Measurements from ENCODE around the gene ATF5. TPM values are rescaled to one million over a fixed set of nuclear protein-coding genes. Genes with fewer than 3 reads are reported as not detected.
A peak's percentile ranks its signal among the peaks of the same experiment; 100 is the strongest.
"Not testable (repeated sequence)": the region's sequence is repeated elsewhere in the genome, so short reads cannot be mapped to it uniquely, and the experiment has no call there.

Gene ATF5
- total RNA-seq, 1 experiment from 2014 or later, result 14.1 TPM

- no peak for DNase-seq (ENCODE audit: low read depth)
Observed at GRCh38 chr19:49923055-49924003, 5.7 kb upstream of the ATF5 start.

DNA sequence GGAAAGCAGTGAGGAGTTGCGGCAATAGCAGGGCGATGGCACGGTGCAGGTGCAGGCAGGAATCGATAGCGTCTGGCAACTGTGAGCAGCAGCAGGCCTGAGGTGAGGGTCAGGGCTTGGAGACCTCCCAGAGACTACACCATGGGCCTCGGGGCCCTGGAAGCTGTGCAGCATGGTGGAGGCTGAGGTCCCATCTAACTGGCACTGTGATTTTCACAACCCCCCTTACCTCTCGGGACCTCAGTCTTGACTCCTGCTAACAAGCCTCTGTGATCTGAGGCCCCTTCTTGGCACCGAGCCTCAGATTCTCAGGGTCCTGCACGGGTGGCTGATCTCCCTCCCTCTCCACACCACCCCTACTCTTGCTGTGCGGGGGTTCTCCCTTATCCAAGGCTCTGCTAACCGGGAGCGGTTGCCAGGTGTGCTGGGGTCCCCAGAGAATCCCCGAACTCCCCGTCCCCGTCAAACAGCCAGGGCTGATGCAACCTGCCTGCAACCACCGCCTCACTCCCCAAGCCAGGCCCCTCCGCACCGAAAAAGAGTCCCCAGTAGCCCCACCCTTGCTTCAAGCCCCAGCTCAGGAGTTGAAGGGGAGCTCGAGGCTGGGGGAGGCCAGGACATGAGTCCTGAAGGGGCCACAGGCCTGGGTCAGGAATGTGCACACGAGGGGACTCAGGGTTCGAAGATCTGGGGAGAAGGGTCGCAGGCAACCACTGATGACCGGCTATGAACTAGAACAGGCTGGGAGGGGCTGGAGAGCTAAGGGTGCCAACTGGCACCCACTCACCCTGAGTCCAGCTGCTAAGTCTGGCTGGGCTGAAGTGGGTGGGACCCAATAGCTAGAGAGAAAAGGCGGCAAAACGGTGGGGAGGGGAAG is 4.8 kb upstream of the ATF5 start:
- DNase-seq (ENCODE audit: low read depth), result no peak

DNA sequence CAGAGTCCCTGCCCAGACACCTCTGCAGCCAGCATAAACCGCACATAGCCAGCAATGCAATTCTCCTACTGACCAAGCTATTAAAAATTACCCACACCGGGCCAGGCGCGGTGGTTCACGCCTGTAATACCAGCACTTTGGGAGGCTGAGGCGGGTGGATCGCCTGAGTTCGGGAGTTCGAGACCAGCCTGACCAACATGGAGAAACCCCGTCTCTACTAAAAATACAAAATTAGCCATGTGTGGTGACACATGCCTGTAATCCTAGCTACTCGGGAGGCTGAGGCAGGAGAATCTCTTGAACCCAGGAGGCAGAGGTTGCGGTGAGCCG is 4.2 kb upstream of the ATF5 start:
- DNase-seq (ENCODE audit: low read depth), result not testable (repeated sequence)

GRCh38 chr19:49925486-49925885 is 3.5 kb upstream of the ATF5 start:
- DNase-seq (ENCODE audit: low read depth), result no peak

DNA sequence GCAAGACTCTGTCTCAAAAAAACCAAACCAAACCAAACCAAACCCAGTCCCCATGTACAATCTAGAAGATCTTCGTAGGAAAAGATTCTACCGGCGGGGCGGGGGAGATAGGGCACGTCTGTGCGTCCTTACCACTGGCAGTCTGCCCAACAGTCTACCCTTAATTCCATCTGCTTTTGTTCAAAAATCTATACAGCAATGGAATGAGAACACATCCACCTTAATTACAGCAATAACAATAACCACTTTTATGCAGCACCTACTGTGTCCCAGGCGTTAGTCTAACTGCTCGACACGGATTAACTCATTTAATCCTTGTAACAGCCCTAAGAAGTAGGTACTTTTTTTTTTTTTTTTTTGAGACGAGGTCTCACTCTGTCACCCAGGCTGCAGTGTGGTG is 2.5 kb upstream of the ATF5 start:
- DNase-seq (ENCODE audit: low read depth), result no peak

GRCh38 chr19:49927526-49928264 is 1.3 kb upstream of the ATF5 start:
- DNase-seq (ENCODE audit: low read depth), result no peak

- peak; percentile 96 for DNase-seq (ENCODE audit: low read depth)
Observed at GRCh38 chr19:49929611-49930482, 842 bp downstream of the ATF5 start.

GRCh38 chr19:49930483-49931011 is 1.5 kb downstream of the ATF5 start:
- no peak for DNase-seq (ENCODE audit: low read depth)

GRCh38 chr19:49931293-49932040 is 2.5 kb downstream of the ATF5 start:
- DNase-seq (ENCODE audit: low read depth), result no peak

DNA sequence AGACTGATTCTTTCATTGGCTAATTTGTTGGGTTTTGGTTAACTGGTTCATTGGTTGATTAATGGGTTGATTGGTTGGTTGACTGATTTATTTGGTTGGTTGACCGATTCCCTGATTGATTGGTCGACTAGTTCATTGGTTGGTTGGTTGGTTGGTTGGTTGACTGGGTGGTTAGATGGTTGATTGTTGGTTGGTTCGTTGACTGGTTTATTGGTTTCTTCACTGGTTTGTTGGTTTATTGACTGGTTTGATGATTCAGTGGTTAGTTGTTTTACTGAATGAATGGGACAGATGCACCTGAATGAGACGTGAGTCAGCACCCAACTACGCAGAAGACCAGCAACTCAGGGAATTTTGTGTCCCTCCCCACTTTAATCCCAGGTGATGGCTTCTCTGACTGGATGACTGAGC is 3.0 kb downstream of the ATF5 start:
- no peak for DNase-seq (ENCODE audit: low read depth)

DNA sequence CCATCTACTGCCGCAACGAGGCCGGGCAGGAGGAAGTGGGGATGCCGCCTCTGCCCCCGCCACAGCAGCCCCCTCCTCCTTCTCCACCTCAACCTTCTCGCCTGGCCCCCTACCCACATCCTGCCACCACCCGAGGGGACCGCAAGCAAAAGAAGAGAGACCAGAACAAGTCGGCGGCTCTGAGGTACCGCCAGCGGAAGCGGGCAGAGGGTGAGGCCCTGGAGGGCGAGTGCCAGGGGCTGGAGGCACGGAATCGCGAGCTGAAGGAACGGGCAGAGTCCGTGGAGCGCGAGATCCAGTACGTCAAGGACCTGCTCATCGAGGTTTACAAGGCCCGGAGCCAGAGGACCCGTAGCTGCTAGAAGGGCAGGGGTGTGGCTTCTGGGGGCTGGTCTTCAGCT is 3.7 kb downstream of the ATF5 start:
- DNase-seq (ENCODE audit: low read depth), result no peak

DNA sequence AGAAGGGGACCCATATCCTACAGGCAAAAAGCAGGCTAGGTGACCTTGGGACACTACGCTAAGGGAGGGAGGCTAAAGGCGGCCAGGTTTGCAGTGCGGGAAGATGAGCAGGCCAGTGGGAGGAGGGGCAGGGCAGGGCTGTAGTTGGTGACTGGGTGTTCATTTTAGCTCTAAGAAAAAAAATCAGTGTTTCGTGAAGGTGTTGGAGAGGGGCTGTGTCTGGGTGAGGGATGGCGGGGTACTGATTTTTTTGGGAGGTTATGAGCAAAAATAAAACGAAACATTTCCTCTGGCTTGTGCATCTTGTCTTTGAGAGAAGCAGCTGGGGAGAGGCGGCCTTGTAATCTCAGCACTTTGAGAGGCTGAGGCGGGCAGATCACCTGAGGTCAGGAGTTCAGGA is 4.6 kb downstream of the ATF5 start:
- no peak for DNase-seq (ENCODE audit: low read depth)

DNA sequence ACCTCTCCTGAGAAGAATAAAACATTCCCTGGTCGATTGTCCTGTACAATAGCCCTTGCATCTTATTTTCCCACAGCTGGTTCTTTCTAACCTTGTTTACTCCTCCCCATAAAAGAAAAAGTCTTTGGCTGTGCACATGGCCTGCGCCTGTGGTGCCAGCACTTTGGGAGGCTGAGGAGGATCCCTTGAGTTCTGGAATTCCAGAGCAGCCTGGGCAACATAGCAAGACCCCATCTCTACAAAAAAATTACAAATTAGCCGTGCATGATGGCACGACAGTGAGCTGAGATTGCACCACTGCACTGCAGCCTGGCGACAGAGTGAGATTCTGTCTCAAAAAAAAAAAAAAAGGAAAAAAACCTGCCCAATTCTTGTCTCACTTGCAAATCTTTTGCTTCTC is 7.5 kb downstream of the ATF5 start:
- DNase-seq (ENCODE audit: low read depth), result no peak

DNA sequence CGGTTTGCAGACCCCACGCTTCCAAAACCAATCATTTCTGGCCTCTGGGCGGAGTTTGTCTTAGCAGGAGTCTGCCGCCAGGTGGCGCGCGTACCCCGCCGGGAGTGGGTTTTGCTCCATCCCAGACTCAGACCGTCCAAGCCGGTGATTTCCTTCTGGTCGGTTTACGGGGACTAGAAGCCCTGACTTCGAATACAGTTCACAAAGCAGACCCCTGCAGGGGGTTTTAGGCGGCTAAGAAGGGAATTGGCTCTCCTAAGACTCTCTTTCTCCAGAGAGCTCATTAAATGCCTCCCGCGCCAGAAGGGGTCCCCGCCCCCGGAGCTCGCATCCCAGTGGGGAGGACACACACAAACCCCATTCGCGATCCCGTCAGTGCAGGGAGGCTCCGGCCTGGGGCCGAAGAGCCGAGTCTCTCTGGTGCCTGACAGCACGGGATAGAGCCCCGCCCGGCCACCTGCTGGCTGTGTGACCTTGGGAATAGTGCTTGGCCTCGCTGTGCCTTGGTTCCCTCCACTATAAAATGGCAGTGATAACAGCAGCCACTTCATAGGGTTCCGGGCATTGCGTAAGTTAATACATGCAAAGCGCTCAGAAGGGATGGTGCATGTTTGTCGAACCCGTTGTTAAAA is 8.9 kb downstream of the ATF5 start:
- peak; percentile 55 for DNase-seq (ENCODE audit: low read depth)

- no peak for DNase-seq (ENCODE audit: low read depth)
Observed at GRCh38 chr19:49938662-49939061, 9.7 kb downstream of the ATF5 start.

GRCh38 chr19:49939721-49940481 is 10.9 kb downstream of the ATF5 start:
- no peak for DNase-seq (ENCODE audit: low read depth)

- DNase-seq (ENCODE audit: low read depth), result no peak
Observed at GRCh38 chr19:49940482-49940791, 11.4 kb downstream of the ATF5 start.

- not testable (repeated sequence) for DNase-seq (ENCODE audit: low read depth)
Observed at GRCh38 chr19:49944567-49944966, 15.6 kb downstream of the ATF5 start.

GRCh38 chr19:49946415-49946814 is 17.4 kb downstream of the ATF5 start:
- DNase-seq (ENCODE audit: low read depth), result no peak
